Body of pancreas (tissue), 4 donors: ENCODE data around the gene WDPCP.

Experiments
- POLR2A ChIP-seq, 3 donors: fragments of 450-650 bp; IDR thresholded peaks; one replicate each; pipeline ENCODE4 v1.6.1; 2016; ENCODE audit warnings: antibody characterized with exemption in 3 of 3, mild to moderate bottlenecking in 2 of 3
- TF ChIP-seq, protein P1 (sequence below), 7 experiments: fragments of 450-650 bp in 4 of 7; fragments of 200-600 bp in 3 of 7; sonication (generic) in 3 of 7; IDR thresholded peaks; one replicate each; pipeline ENCODE4 v1.5.1; 2016 to 2019; ENCODE audit warnings: antibody characterized with exemption in 7 of 7

- TF ChIP-seq, protein P1, sequence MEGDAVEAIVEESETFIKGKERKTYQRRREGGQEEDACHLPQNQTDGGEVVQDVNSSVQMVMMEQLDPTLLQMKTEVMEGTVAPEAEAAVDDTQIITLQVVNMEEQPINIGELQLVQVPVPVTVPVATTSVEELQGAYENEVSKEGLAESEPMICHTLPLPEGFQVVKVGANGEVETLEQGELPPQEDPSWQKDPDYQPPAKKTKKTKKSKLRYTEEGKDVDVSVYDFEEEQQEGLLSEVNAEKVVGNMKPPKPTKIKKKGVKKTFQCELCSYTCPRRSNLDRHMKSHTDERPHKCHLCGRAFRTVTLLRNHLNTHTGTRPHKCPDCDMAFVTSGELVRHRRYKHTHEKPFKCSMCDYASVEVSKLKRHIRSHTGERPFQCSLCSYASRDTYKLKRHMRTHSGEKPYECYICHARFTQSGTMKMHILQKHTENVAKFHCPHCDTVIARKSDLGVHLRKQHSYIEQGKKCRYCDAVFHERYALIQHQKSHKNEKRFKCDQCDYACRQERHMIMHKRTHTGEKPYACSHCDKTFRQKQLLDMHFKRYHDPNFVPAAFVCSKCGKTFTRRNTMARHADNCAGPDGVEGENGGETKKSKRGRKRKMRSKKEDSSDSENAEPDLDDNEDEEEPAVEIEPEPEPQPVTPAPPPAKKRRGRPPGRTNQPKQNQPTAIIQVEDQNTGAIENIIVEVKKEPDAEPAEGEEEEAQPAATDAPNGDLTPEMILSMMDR (IDR thresholded peaks at IDR 0.05), result no peak
- TF ChIP-seq POLR2A (IDR thresholded peaks at IDR 0.05), result no peak
These were observed 241.9 kb downstream of the WDPCP start for GRCh38 chr2:63346411-63346810.
